HepG2 (cell line): Measurements from ENCODE around the gene DNPH1. TPM values are rescaled to one million over a fixed set of nuclear protein-coding genes. Genes with fewer than 3 reads are reported as not detected.

Experiments used
- ATF4 ChIP-seq, 2 experiments: fragments of 450-650 bp in 1 of 2; sonication (generic) in 1 of 2; formaldehyde crosslinking; IDR thresholded peaks; 2 replicates each; pipeline versions ENCODE4 v1.5.0 to v1.8.0; 2020 to 2022; ENCODE audit warnings: mild to moderate bottlenecking in 1 of 2, missing genetic modification reagents in 1 of 2
- BORCS8-MEF2B ChIP-seq: sonication (generic); formaldehyde crosslinking; IDR thresholded peaks from 2 replicates; pipeline ENCODE4 v1.8.0; 2022; ENCODE audit warnings: mild to moderate bottlenecking, missing genetic modification reagents
- CHCHD3 ChIP-seq: sonication (generic); formaldehyde crosslinking; IDR thresholded peaks from 2 replicates; pipeline ENCODE4 v1.8.0; 2022; ENCODE audit warnings: mild to moderate bottlenecking, missing genetic modification reagents, moderate library complexity
- ELF4 ChIP-seq: sonication (generic); formaldehyde crosslinking; IDR thresholded peaks from 2 replicates; pipeline ENCODE4 v1.5.0; 2020; ENCODE audit warnings: missing genetic modification reagents, mild to moderate bottlenecking, moderate library complexity, borderline replicate concordance
- GFI1 ChIP-seq: sonication (generic); formaldehyde crosslinking; IDR thresholded peaks from 2 replicates; pipeline ENCODE4 v1.5.0; 2020; ENCODE audit warnings: missing genetic modification reagents, mild to moderate bottlenecking, borderline replicate concordance
- HHEX ChIP-seq: IDR thresholded peaks from 2 replicates; pipeline ENCODE4 v1.6.1; 2016; ENCODE audit warnings: control low read depth
- HIC2 ChIP-seq: sonication (generic); formaldehyde crosslinking; IDR thresholded peaks from 2 replicates; pipeline ENCODE4 v1.9.0; 2022; ENCODE audit warnings: low read depth, missing genetic modification reagents
- MAZ ChIP-seq, 2 experiments: sonication (generic) in 1 of 2; formaldehyde crosslinking in 1 of 2; IDR thresholded peaks; 2 replicates each; pipeline versions ENCODE4 v1.5.0 to v1.6.1; 2012 to 2020; ENCODE audit warnings: low read depth in 2 of 2, mild to moderate bottlenecking in 2 of 2, borderline replicate concordance in 1 of 2, improper control_type of control experiment in 1 of 2, low read length in 1 of 2, missing genetic modification reagents in 1 of 2, moderate library complexity in 1 of 2
- MXD1 ChIP-seq: sonication (generic); formaldehyde crosslinking; IDR thresholded peaks from 2 replicates; pipeline ENCODE4 v1.4.0; 2020; ENCODE audit warnings: mild to moderate bottlenecking, missing genetic modification reagents
- NR2F2 ChIP-seq: IDR thresholded peaks from 2 replicates; pipeline ENCODE4 v1.6.1; 2012; ENCODE audit warnings: low read depth, inconsistent platforms, borderline replicate concordance
- U2AF2 ChIP-seq: fragments of 200-400 bp; formaldehyde crosslinking; IDR thresholded peaks from 2 replicates; pipeline ENCODE4 v1.6.1; 2017; ENCODE audit warnings: low read depth, mild to moderate bottlenecking, low read length
- ZBTB43 ChIP-seq: sonication (generic); formaldehyde crosslinking; conservative IDR thresholded peaks from 2 replicates; pipeline ENCODE4 v1.4.0; 2020; ENCODE audit warnings: missing genetic modification reagents
- ZNF138 ChIP-seq: sonication (generic); formaldehyde crosslinking; IDR thresholded peaks from 2 replicates; pipeline ENCODE4 v1.5.0; 2020; ENCODE audit warnings: mild to moderate bottlenecking, low read depth, missing genetic modification reagents
- ZNF34 ChIP-seq: sonication (generic); formaldehyde crosslinking; IDR thresholded peaks from 2 replicates; pipeline ENCODE4 v1.4.0; 2020; ENCODE audit warnings: mild to moderate bottlenecking, missing genetic modification reagents, borderline replicate concordance
- ZNF574 ChIP-seq: sonication (generic); formaldehyde crosslinking; IDR thresholded peaks from 2 replicates; pipeline ENCODE4 v1.4.0; 2020; ENCODE audit warnings: missing genetic modification reagents
- ZNF639 ChIP-seq: conservative IDR thresholded peaks from 2 replicates; pipeline ENCODE4 v1.6.1; 2018; ENCODE audit warnings: missing genetic modification reagents
- ZSCAN20 ChIP-seq: sonication (generic); formaldehyde crosslinking; IDR thresholded peaks from 2 replicates; pipeline ENCODE4 v1.4.0; 2020; ENCODE audit warnings: missing genetic modification reagents, mild to moderate bottlenecking, borderline replicate concordance
- polyA plus RNA-seq, 8 experiments: library from polyadenylated mRNA; depleted of rRNA in 3 of 8; stranded (reverse) in 7 of 8; unstranded in 1 of 8; fragments of >200 nt; fragmentation: Illumina TruSeq in 4 of 8; extraction: Trizol in 4 of 8; gene quantifications; 2 replicates each; pipeline versions ENCODE4 v1.2.1 to v1.2.3, GENCODE V29; 2011 to 2016; ENCODE audit warnings: low read depth in 4 of 8, missing spikeins in 1 of 8, mixed read lengths in 1 of 8; ENCODE audit not compliant: insufficient read depth in 1 of 8
- total RNA-seq, 5 experiments: library from RNA; depleted of rRNA; stranded (reverse); fragments of >200 nt; fragmentation: Illumina TruSeq; extraction: Trizol; gene quantifications; 2 replicates each; pipeline ENCODE4 v1.2.3, GENCODE V29; 2016; ENCODE audit warnings: low read depth in 1 of 5

The DNPH1 gene
- total and polyA plus RNA-seq, 2 of the 13 experiments (the other 11 are each of a cell fraction or from before 2014, with no cell fraction given) = 56.5 to 75.1 TPM

- TF ChIP-seq ZNF574 (CRISPR knock-in tag) = peak; percentile 94
- TF ChIP-seq CHCHD3 (CRISPR knock-in tag) = no peak
- 0 out of 2 replicates have a peak, but pooled peaks have one; percentile 21 for TF ChIP-seq BORCS8-MEF2B
- TF ChIP-seq HIC2 (CRISPR knock-in tag) = no peak; the same call in 1 of the 2 replicates
- TF ChIP-seq ZNF639 (CRISPR knock-in tag) = no peak
- no peak for TF ChIP-seq ATF4 (CRISPR knock-in tag; IDR thresholded peaks at IDR 0.05)
- no peak for TF ChIP-seq MXD1 (CRISPR knock-in tag)
- TF ChIP-seq ELF4 (CRISPR knock-in tag) = no peak
- TF ChIP-seq MAZ (IDR thresholded peaks at IDR 0.05; ENCODE audit: borderline replicate concordance, low read depth, low read length) = 0 out of 2 replicates have a peak, but pooled peaks have one; percentile 23
- TF ChIP-seq MAZ (CRISPR knock-in tag; IDR thresholded peaks at IDR 0.05; ENCODE audit: low read depth) = peak; percentile 89
- TF ChIP-seq HHEX (CRISPR knock-in tag) = no peak
- TF ChIP-seq ZSCAN20 (CRISPR knock-in tag) = no peak
- no peak; the same call in 1 of the 2 replicates for TF ChIP-seq ZNF138 (CRISPR knock-in tag)
- TF ChIP-seq ZNF34 = peak; percentile 61; the same call in 1 of the 2 replicates
- no peak for TF ChIP-seq NR2F2
- TF ChIP-seq GFI1 (CRISPR knock-in tag) = 0 out of 2 replicates have a peak, but pooled peaks have one; percentile 25
- no peak; the same call in 1 of the 2 replicates for TF ChIP-seq U2AF2
- TF ChIP-seq ZBTB43 (CRISPR knock-in tag) = no peak
These were observed 18.1 kb upstream of the DNPH1 start (continued) for GRCh38 chr6:43247114-43247999.
